ENCODE results near the gene KCNMB2.

GRCh38 chr3:178850450-178851190, 314.4 kb downstream of the KCNMB2 start:
- TF ChIP-seq, protein P1, sequence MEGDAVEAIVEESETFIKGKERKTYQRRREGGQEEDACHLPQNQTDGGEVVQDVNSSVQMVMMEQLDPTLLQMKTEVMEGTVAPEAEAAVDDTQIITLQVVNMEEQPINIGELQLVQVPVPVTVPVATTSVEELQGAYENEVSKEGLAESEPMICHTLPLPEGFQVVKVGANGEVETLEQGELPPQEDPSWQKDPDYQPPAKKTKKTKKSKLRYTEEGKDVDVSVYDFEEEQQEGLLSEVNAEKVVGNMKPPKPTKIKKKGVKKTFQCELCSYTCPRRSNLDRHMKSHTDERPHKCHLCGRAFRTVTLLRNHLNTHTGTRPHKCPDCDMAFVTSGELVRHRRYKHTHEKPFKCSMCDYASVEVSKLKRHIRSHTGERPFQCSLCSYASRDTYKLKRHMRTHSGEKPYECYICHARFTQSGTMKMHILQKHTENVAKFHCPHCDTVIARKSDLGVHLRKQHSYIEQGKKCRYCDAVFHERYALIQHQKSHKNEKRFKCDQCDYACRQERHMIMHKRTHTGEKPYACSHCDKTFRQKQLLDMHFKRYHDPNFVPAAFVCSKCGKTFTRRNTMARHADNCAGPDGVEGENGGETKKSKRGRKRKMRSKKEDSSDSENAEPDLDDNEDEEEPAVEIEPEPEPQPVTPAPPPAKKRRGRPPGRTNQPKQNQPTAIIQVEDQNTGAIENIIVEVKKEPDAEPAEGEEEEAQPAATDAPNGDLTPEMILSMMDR (IDR thresholded peaks at IDR 0.05): no peak
- no peak for TF ChIP-seq EP300 (IDR thresholded peaks at IDR 0.05)

All from tibial nerve (tissue), 4 donors.